Caco-2 (cell line): ENCODE data around the gene RNF38. TPM values are rescaled to one million over a fixed set of nuclear protein-coding genes. Genes with fewer than 3 reads are reported as not detected.

Experiments
- BruUV-seq: library from RNA; stranded (reverse); fragments of 400-500 nt; replicated peaks from 2 replicates; lab custom pipeline; 2021; lab: Mats Ljungman, UMichigan
- CTCF ChIA-PET: fragments of 300-600 bp; sonication (Branson Sonifier 250); formaldehyde crosslinking; loops from one replicate; lab custom pipeline; 2022; ENCODE audit warnings: antibody characterized with exemption; lab: Charles Lee
- POLR2A ChIA-PET: fragments of 300-600 bp; sonication (Branson Sonifier 250); formaldehyde crosslinking; loops from one replicate; lab custom pipeline; 2022; ENCODE audit warnings: antibody characterized with exemption; lab: Charles Lee
- DNase-seq, 2 experiments: peaks; one replicate each; pipeline versions ENCODE4 v3.0.0 to v3.0.0-alpha.2; 2020 to 2022
- H3K27me3 ChIP-seq: replicated peaks from 2 replicates; pipeline ENCODE4 v1.6.0; 2011; ENCODE audit warnings: low read length; ENCODE audit not compliant: control insufficient read depth, insufficient read depth
- H3K36me3 ChIP-seq: 2 replicates; pipeline ENCODE4 v1.5.1; 2011; ENCODE audit warnings: low read length; ENCODE audit not compliant: control insufficient read depth, insufficient read depth
- H3K4me1 ChIP-seq: fragments of 250-450 bp; sonication (Bioruptor Pico); 2 replicates; pipeline ENCODE4 v1.5.1; 2020; ENCODE audit warnings: mild to moderate bottlenecking
- H3K4me3 ChIP-seq: 2 replicates; pipeline ENCODE4 v1.5.1; 2011; ENCODE audit warnings: low read depth, mild to moderate bottlenecking, control low read depth, low read length
- H3K9me3 ChIP-seq: fragments of 250-450 bp; sonication (Bioruptor Pico); 2 replicates; pipeline ENCODE4 v1.5.1; 2020; ENCODE audit warnings: mild to moderate bottlenecking, moderate library complexity
- H3K27ac Mint-ChIP-seq: one replicate; pipeline ENCODE4 v1.8.0; 2022; ENCODE audit warnings: mixed read lengths; ENCODE audit not compliant: unreplicated experiment
- H3K27me3 Mint-ChIP-seq: one replicate; pipeline ENCODE4 v1.8.0; 2022; ENCODE audit warnings: mixed read lengths; ENCODE audit not compliant: insufficient read depth, unreplicated experiment
- H3K36me3 Mint-ChIP-seq: one replicate; pipeline ENCODE4 v1.8.0; 2022; ENCODE audit warnings: mild to moderate bottlenecking, mixed read lengths; ENCODE audit not compliant: insufficient read depth, unreplicated experiment
- H3K4me1 Mint-ChIP-seq: one replicate; pipeline ENCODE4 v1.8.0; 2022; ENCODE audit warnings: low read depth, mixed read lengths; ENCODE audit not compliant: unreplicated experiment
- H3K4me3 Mint-ChIP-seq: one replicate; pipeline ENCODE4 v1.8.0; 2022; ENCODE audit warnings: mild to moderate bottlenecking, moderate library complexity, mixed read lengths; ENCODE audit not compliant: unreplicated experiment
- H3K9me3 Mint-ChIP-seq: one replicate; pipeline ENCODE4 v1.8.0; 2022; ENCODE audit warnings: mixed read lengths; ENCODE audit not compliant: unreplicated experiment
- intact Hi-C: fragments of 100-400 bp; cut with micrococcal nuclease; formaldehyde crosslinking; loops from one replicate; pipeline ENCODE4 v1.10.0; 2022; ENCODE audit not compliant: unreplicated experiment
- total RNA-seq: library from RNA; stranded (reverse); gene quantifications from 2 replicates; pipeline ENCODE4 v1.2.3, GENCODE V29; 2022
- TF ChIP-seq, protein P1 (sequence below), 2 experiments: fragments of 200-600 bp in 1 of 2; IDR thresholded peaks; 1 replicate in 1 of 2; 2 replicates in 1 of 2; pipeline versions ENCODE4 v1.5.1 to v1.8.0; 2011 to 2022; ENCODE audit warnings: antibody characterized with exemption in 1 of 2, control low read depth in 1 of 2, inconsistent platforms in 1 of 2, low read depth in 1 of 2, low read length in 1 of 2, mild to moderate bottlenecking in 1 of 2, moderate library complexity in 1 of 2; ENCODE audit not compliant: insufficient read depth in 1 of 2, severe bottlenecking in 1 of 2, unreplicated experiment in 1 of 2

RNF38 gene
- total RNA-seq, 1 experiment from 2014 or later = 43.3 TPM

- CTCF ChIA-PET = no interaction called here
- no peaks in the 10 kb centered on the region; the same call in 1 of the 2 replicates for H3K36me3 ChIP-seq
- DNase-seq = no peak
- H3K9me3 ChIP-seq = peaks cover 7% of the 10 kb centered on the region; the same call in 1 of the 2 replicates
- no peak overlapping the region for H3K4me3 ChIP-seq
- peak overlapping the region; percentile 62 for H3K4me3 Mint-ChIP-seq
- no peaks in the 10 kb centered on the region for H3K27me3 Mint-ChIP-seq
- peaks cover 20% of the 10 kb centered on the region for H3K36me3 Mint-ChIP-seq
- TF ChIP-seq, protein P1, sequence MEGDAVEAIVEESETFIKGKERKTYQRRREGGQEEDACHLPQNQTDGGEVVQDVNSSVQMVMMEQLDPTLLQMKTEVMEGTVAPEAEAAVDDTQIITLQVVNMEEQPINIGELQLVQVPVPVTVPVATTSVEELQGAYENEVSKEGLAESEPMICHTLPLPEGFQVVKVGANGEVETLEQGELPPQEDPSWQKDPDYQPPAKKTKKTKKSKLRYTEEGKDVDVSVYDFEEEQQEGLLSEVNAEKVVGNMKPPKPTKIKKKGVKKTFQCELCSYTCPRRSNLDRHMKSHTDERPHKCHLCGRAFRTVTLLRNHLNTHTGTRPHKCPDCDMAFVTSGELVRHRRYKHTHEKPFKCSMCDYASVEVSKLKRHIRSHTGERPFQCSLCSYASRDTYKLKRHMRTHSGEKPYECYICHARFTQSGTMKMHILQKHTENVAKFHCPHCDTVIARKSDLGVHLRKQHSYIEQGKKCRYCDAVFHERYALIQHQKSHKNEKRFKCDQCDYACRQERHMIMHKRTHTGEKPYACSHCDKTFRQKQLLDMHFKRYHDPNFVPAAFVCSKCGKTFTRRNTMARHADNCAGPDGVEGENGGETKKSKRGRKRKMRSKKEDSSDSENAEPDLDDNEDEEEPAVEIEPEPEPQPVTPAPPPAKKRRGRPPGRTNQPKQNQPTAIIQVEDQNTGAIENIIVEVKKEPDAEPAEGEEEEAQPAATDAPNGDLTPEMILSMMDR (IDR thresholded peaks at IDR 0.05; ENCODE audit: insufficient read depth in 1 of 2, low read depth in 1 of 2, low read length in 1 of 2, severe bottlenecking in 1 of 2, unreplicated experiment in 1 of 2) = no peak
- BruUV-seq = no TSS peak
- intact Hi-C loops = no loop called here
- peaks cover 70% of the 10 kb centered on the region for H3K4me1 ChIP-seq
- no peaks in the 10 kb centered on the region for H3K27me3 ChIP-seq
- no peaks in the 10 kb centered on the region for H3K9me3 Mint-ChIP-seq
- POLR2A ChIA-PET = no interaction called here
- peak overlapping the region; percentile 97 for H3K27ac Mint-ChIP-seq
- H3K4me1 Mint-ChIP-seq = peaks cover 37% of the 10 kb centered on the region
Measured at GRCh38 chr9:36318212-36318802, 81.8 kb downstream of the RNF38 start.

DNA sequence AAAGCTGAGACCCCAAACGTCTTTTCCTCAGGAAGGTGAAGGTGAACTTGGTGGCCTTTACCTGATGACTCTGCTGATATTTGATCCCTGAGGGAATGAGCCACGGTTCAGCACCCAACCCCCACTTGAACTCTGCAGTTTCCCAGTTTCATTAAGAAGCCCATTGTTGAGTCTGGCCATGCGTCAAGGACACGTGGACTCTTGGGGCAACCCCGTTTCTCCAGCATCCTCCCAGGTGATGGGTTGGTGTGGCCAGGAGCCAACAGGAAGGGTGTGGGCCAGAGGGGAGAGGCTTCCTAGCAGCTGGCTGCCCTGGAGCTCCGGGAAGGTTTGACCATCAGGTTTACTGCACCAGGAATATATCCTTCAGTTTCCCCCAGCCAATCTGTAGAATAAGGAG is 82.3 kb downstream of the RNF38 start:
- peak in 1 of 2 experiments; percentile 49 for DNase-seq
- H3K9me3 Mint-ChIP-seq = no peaks in the 10 kb centered on the region
- peak overlapping the region; percentile 97 for H3K27ac Mint-ChIP-seq
- intact Hi-C loops = no loop called here
- Histone ChIP-seq H3K4me1 (peaks cover 70% of the 10 kb centered on the region), H3K36me3 (no peaks in the 10 kb centered on the region; the same call in 1 of the 2 replicates), H3K9me3 (peaks cover 7% of the 10 kb centered on the region; the same call in 1 of the 2 replicates), H3K27me3 (no peaks in the 10 kb centered on the region), H3K4me3 (no peak overlapping the region)
- no TSS peak for BruUV-seq
- ChIA-PET POLR2A (no interaction called here), CTCF (no interaction called here)
- H3K36me3 Mint-ChIP-seq = peaks cover 24% of the 10 kb centered on the region
- no peaks in the 10 kb centered on the region for H3K27me3 Mint-ChIP-seq
- H3K4me1 Mint-ChIP-seq = peaks cover 43% of the 10 kb centered on the region
- TF ChIP-seq, protein P1 (IDR thresholded peaks at IDR 0.05; ENCODE audit: insufficient read depth in 1 of 2, low read depth in 1 of 2, low read length in 1 of 2, severe bottlenecking in 1 of 2, unreplicated experiment in 1 of 2) = no peak
- peak overlapping the region; percentile 62 for H3K4me3 Mint-ChIP-seq

- Mint-ChIP-seq H3K36me3 (peaks cover 18% of the 10 kb centered on the region), H3K9me3 (no peaks in the 10 kb centered on the region), H3K4me3 (peak overlapping the region; percentile 59), H3K27ac (peak overlapping the region; percentile 97), H3K27me3 (no peaks in the 10 kb centered on the region), H3K4me1 (peaks cover 43% of the 10 kb centered on the region)
- TF ChIP-seq, protein P1 (IDR thresholded peaks at IDR 0.05; ENCODE audit: insufficient read depth in 1 of 2, low read depth in 1 of 2, low read length in 1 of 2, severe bottlenecking in 1 of 2, unreplicated experiment in 1 of 2) = no peak
- H3K9me3 ChIP-seq = peaks cover 7% of the 10 kb centered on the region; the same call in 1 of the 2 replicates
- H3K4me3 ChIP-seq = no peak overlapping the region
- BruUV-seq = no TSS peak
- ChIA-PET POLR2A (interaction anchor here (0.7 kb wide), 1 partner anchor 31 kb away, joined by 4 read pairs; no protein-coding TSS in a partner anchor), CTCF (interaction anchor here (1.7 kb wide), 1 partner anchor 12 kb away, joined by 7 read pairs; no protein-coding TSS in a partner anchor)
- H3K27me3 ChIP-seq = no peaks in the 10 kb centered on the region
- peaks cover 70% of the 10 kb centered on the region for H3K4me1 ChIP-seq
- peak; percentile 37 to 52 for DNase-seq
- H3K36me3 ChIP-seq = no peaks in the 10 kb centered on the region; the same call in 1 of the 2 replicates
- intact Hi-C loops = no loop called here
Measured at GRCh38 chr9:36316611-36317317, 83.3 kb downstream of the RNF38 start.
